K562 (cell line): Measurements from ENCODE around the gene CTDSP1. TPM values are rescaled to one million over a fixed set of nuclear protein-coding genes. Genes with fewer than 3 reads are reported as not detected.

Source experiments
- AFF1 ChIP-seq, 2 experiments: fragments of 450-650 bp; IDR thresholded peaks; 2 replicates each; pipeline ENCODE4 v1.6.1; 2018; ENCODE audit warnings: mild to moderate bottlenecking in 2 of 2, low read depth in 1 of 2; ENCODE audit not compliant: partially characterized antibody in 2 of 2
- E2F6 ChIP-seq, 2 experiments: IDR thresholded peaks; 2 replicates each; pipeline ENCODE4 v1.6.1; 2011; ENCODE audit warnings: borderline replicate concordance in 1 of 2, control low read depth in 1 of 2, low read depth in 1 of 2, low read length in 1 of 2, mild to moderate bottlenecking in 1 of 2, mixed read lengths in 1 of 2, moderate library complexity in 1 of 2; ENCODE audit not compliant: insufficient read depth in 1 of 2, insufficient read length in 1 of 2, poor library complexity in 1 of 2, severe bottlenecking in 1 of 2; ENCODE audit errors: extremely low read depth in 1 of 2
- HDAC1 ChIP-seq, 2 experiments: fragments of 450-650 bp; IDR thresholded peaks; 2 replicates each; pipeline ENCODE4 v1.6.1; 2016 to 2017; ENCODE audit warnings: inconsistent platforms in 1 of 2, mild to moderate bottlenecking in 1 of 2, moderate library complexity in 1 of 2
- IFI16 ChIP-seq: fragments of 250-450 bp; sonication (Bioruptor Pico); IDR thresholded peaks from 2 replicates; pipeline ENCODE4 v2.1.2; 2022; ENCODE audit warnings: mild to moderate bottlenecking, inconsistent platforms
- IRF9 ChIP-seq: fragments of 450-650 bp; IDR thresholded peaks from 2 replicates; pipeline ENCODE4 v1.6.1; 2016; ENCODE audit warnings: missing biosample characterization, missing genetic modification characterization
- NR0B1 ChIP-seq: fragments of 450-650 bp; IDR thresholded peaks from one replicate; pipeline ENCODE4 v1.6.1; 2018; ENCODE audit warnings: mild to moderate bottlenecking, moderate library complexity; ENCODE audit not compliant: partially characterized antibody
- NUFIP1 ChIP-seq: fragments of 450-650 bp; IDR thresholded peaks from 2 replicates; pipeline ENCODE4 v1.6.1; 2018; ENCODE audit not compliant: partially characterized antibody
- PCBP1 ChIP-seq: fragments of 200-400 bp; formaldehyde crosslinking; IDR thresholded peaks from 2 replicates; pipeline ENCODE4 v1.6.1; 2018; ENCODE audit warnings: mild to moderate bottlenecking, low read depth, low read length; ENCODE audit not compliant: poor library complexity, severe bottlenecking
- POLR2A ChIP-seq: fragments of 450-650 bp; conservative IDR thresholded peaks from 2 replicates; pipeline ENCODE4 v1.6.1; 2016
- RAD51 ChIP-seq: fragments of 450-650 bp; IDR thresholded peaks from 2 replicates; pipeline ENCODE4 v1.7.1; 2016; ENCODE audit warnings: low read depth, mild to moderate bottlenecking, borderline replicate concordance
- SIRT6 ChIP-seq: IDR thresholded peaks from one replicate; pipeline ENCODE4 v1.6.1; 2012; ENCODE audit warnings: low read depth, mild to moderate bottlenecking, control low read depth, inconsistent platforms, low read length, moderate library complexity
- TAF7 ChIP-seq: fragments of 450-650 bp; IDR thresholded peaks from 2 replicates; pipeline ENCODE4 v1.6.1; 2016; ENCODE audit warnings: missing genetic modification characterization, missing compliant biosample characterization
- TSHZ1 ChIP-seq: fragments of 250-450 bp; sonication (Bioruptor Pico); IDR thresholded peaks from 2 replicates; pipeline ENCODE4 v1.4.0; 2020; ENCODE audit warnings: mild to moderate bottlenecking, moderate library complexity
- ZBTB1 ChIP-seq: sonication (generic); formaldehyde crosslinking; IDR thresholded peaks from 2 replicates; pipeline ENCODE4 v1.8.1; 2023; ENCODE audit warnings: missing genetic modification reagents, low read depth, mild to moderate bottlenecking, borderline replicate concordance
- ZNF184 ChIP-seq: sonication (generic); formaldehyde crosslinking; IDR thresholded peaks from 2 replicates; pipeline ENCODE4 v1.5.0; 2020; ENCODE audit warnings: missing genetic modification reagents
- polyA plus RNA-seq, 8 experiments: library from polyadenylated mRNA; depleted of rRNA in 4 of 8; stranded (reverse) in 5 of 8; unstranded in 3 of 8; fragments of >200 nt; fragmentation: Nextera tagmentation in 2 of 8; fragmentation: Illumina TruSeq in 1 of 8; extraction: Ambion mirVana in 2 of 8; extraction: Trizol in 1 of 8; gene quantifications; 2 replicates each; pipeline versions ENCODE4 v1.2.1 to v1.2.3, GENCODE V29; 2011 to 2014; ENCODE audit warnings: inconsistent platforms in 1 of 8, missing spikeins in 1 of 8
- total RNA-seq, 7 experiments: library from RNA; depleted of rRNA in 6 of 7; stranded (reverse); fragments of >200 nt in 6 of 7; fragmentation: Illumina TruSeq in 2 of 7; extraction: Trizol in 2 of 7; gene quantifications; 2 replicates each; pipeline versions ENCODE4 v1.2.1 to v1.2.3, GENCODE V29; 2011 to 2021; ENCODE audit warnings: low replicate concordance in 1 of 7

Gene CTDSP1
- total and polyA plus RNA-seq, 9 of the 15 experiments (the other 6 are each of a cell fraction or from before 2014, with no cell fraction given): 2.4 to 74.8 (median 45.8) TPM

- no peak for TF ChIP-seq AFF1 (IDR thresholded peaks at IDR 0.05; ENCODE audit: low read depth in 1 of 2, partially characterized antibody in 2 of 2)
- TF ChIP-seq TSHZ1: no peak
- TF ChIP-seq RAD51: no peak
- peak; percentile 78 to 94 for TF ChIP-seq E2F6 (IDR thresholded peaks at IDR 0.05; ENCODE audit: borderline replicate concordance in 1 of 2, extremely low read depth in 1 of 2, insufficient read depth in 1 of 2, insufficient read length in 1 of 2, low read depth in 1 of 2, low read length in 1 of 2, poor library complexity in 1 of 2, severe bottlenecking in 1 of 2)
- no peak for TF ChIP-seq HDAC1 (IDR thresholded peaks at IDR 0.05)
- TF ChIP-seq SIRT6: no peak
- TF ChIP-seq POLR2A: no peak
- no peak for TF ChIP-seq TAF7 (tag)
- no peak for TF ChIP-seq IFI16 (CRISPR knock-in tag)
- TF ChIP-seq NR0B1: no peak
- no peak for TF ChIP-seq ZBTB1 (CRISPR knock-in tag)
- TF ChIP-seq IRF9 (tag): no peak
- no peak for TF ChIP-seq PCBP1
- no peak for TF ChIP-seq ZNF184
- no peak for TF ChIP-seq NUFIP1
Observed at GRCh38 chr2:218399391-218400166, at the start of gene CTDSP1 (continued).
